Uterus (tissue), 4 donors: ENCODE results near the gene UGT1A4. TPM values are rescaled to one million over a fixed set of nuclear protein-coding genes. Genes with fewer than 3 reads are reported as not detected.

Experiments
- DNase-seq, 2 donors: peaks; one replicate each; pipeline ENCODE4 v3.0.0-alpha.2; 2019 to 2020
- H3K27ac ChIP-seq, 2 donors: fragments of 200-600 bp; sonication (generic); 1 replicate in 1 of 2; 2 replicates in 1 of 2; pipeline ENCODE4 v1.5.1; 2016 to 2018
- H3K27me3 ChIP-seq, 2 donors: fragments of 200-600 bp; sonication (generic); one replicate each; pipeline ENCODE4 v1.5.1; 2018 to 2019; ENCODE audit warnings: control low read depth in 1 of 2
- H3K36me3 ChIP-seq, 2 donors: fragments of 200-600 bp; sonication (generic); one replicate each; pipeline ENCODE4 v1.5.1; 2019; ENCODE audit warnings: control low read depth in 1 of 2
- H3K4me1 ChIP-seq, 2 donors: fragments of 200-600 bp; sonication (generic); one replicate each; pipeline ENCODE4 v1.5.1; 2018 to 2019; ENCODE audit warnings: control low read depth in 1 of 2
- H3K4me3 ChIP-seq, 2 donors: fragments of 200-600 bp; sonication (generic); 1 replicate in 1 of 2; 2 replicates in 1 of 2; pipeline ENCODE4 v1.5.1; 2018 to 2019; ENCODE audit warnings: mild to moderate bottlenecking in 1 of 2
- H3K9me3 ChIP-seq, 2 donors: fragments of 200-600 bp; sonication (generic); one replicate each; pipeline ENCODE4 v1.5.1; 2019; ENCODE audit warnings: control low read depth in 1 of 2
- CTCF ChIP-seq, 4 experiments: fragments of 200-600 bp in 2 of 4; fragments of 450-650 bp in 2 of 4; sonication (generic) in 2 of 4; IDR thresholded peaks; one replicate each; pipeline ENCODE4 v1.5.1; 2016 to 2019; ENCODE audit warnings: antibody characterized with exemption in 4 of 4, mild to moderate bottlenecking in 2 of 4, moderate library complexity in 1 of 4
- POLR2A ChIP-seq, 2 donors: fragments of 450-650 bp; IDR thresholded peaks; one replicate each; pipeline ENCODE4 v1.6.1; 2016; ENCODE audit warnings: antibody characterized with exemption in 2 of 2, mild to moderate bottlenecking in 1 of 2, moderate library complexity in 1 of 2
- intact Hi-C: fragments of 100-400 bp; cut with DNase I; formaldehyde crosslinking; loops from one replicate; pipeline ENCODE4 v1.15.1; 2023; ENCODE audit warnings: low total_unique reads
- total RNA-seq, 4 donors: library from RNA; depleted of rRNA in 3 of 4; stranded (reverse); fragments of >200 nt in 3 of 4; gene quantifications; one replicate each; pipeline versions ENCODE4 v1.1.0 to v1.2.4, GENCODE V29; 2014 to 2023
- donor health status: DM: yes; HTN: yes; CAD: no.

Gene UGT1A4
- total RNA-seq, 4 donors from 2014 or later = not detected

- no peaks in the 10 kb centered on the region for H3K4me1 ChIP-seq
- no peak for TF ChIP-seq CTCF (IDR thresholded peaks at IDR 0.05)
- no peak for TF ChIP-seq POLR2A (IDR thresholded peaks at IDR 0.05)
- H3K27me3 ChIP-seq = no peaks in the 10 kb centered on the region
- H3K4me3 ChIP-seq = no peak overlapping the region
- H3K27ac ChIP-seq = no peak overlapping the region
- intact Hi-C loops = no loop called here
- no peaks in the 10 kb centered on the region for H3K9me3 ChIP-seq
- no peak for DNase-seq
- H3K36me3 ChIP-seq = no peaks in the 10 kb centered on the region
Measured at GRCh38 chr2:233807215-233807865, 88.8 kb downstream of the UGT1A4 start.

- H3K4me3 ChIP-seq = no peak overlapping the region
- no peaks in the 10 kb centered on the region for H3K36me3 ChIP-seq
- H3K4me1 ChIP-seq = no peaks in the 10 kb centered on the region
- intact Hi-C loops = no loop called here
- TF ChIP-seq POLR2A (IDR thresholded peaks at IDR 0.05) (no peak), CTCF (IDR thresholded peaks at IDR 0.05) (no peak)
- no peaks in the 10 kb centered on the region for H3K27me3 ChIP-seq
- H3K27ac ChIP-seq = no peak overlapping the region
- no peak for DNase-seq
- no peaks in the 10 kb centered on the region for H3K9me3 ChIP-seq
Measured at GRCh38 chr2:233807966-233808935, 89.7 kb downstream of the UGT1A4 start.

- H3K4me1 ChIP-seq = no peaks in the 10 kb centered on the region
- H3K4me3 ChIP-seq = no peak overlapping the region
- DNase-seq = no peak
- H3K9me3 ChIP-seq = no peaks in the 10 kb centered on the region
- no peaks in the 10 kb centered on the region for H3K27me3 ChIP-seq
- H3K27ac ChIP-seq = no peak overlapping the region
- intact Hi-C loops = no loop called here
- no peaks in the 10 kb centered on the region for H3K36me3 ChIP-seq
- TF ChIP-seq CTCF (IDR thresholded peaks at IDR 0.05) = no peak
- TF ChIP-seq POLR2A (IDR thresholded peaks at IDR 0.05) = no peak
Measured at GRCh38 chr2:233810385-233810784, 91.8 kb downstream of the UGT1A4 start.

GRCh38 chr2:233811087-233811486 lies 92.6 kb downstream of the UGT1A4 start:
- no peaks in the 10 kb centered on the region for H3K27me3 ChIP-seq
- no peaks in the 10 kb centered on the region for H3K4me1 ChIP-seq
- DNase-seq = no peak
- intact Hi-C loops = no loop called here
- H3K4me3 ChIP-seq = no peak overlapping the region
- H3K36me3 ChIP-seq = no peaks in the 10 kb centered on the region
- H3K27ac ChIP-seq = no peak overlapping the region
- no peaks in the 10 kb centered on the region for H3K9me3 ChIP-seq
- TF ChIP-seq POLR2A (IDR thresholded peaks at IDR 0.05) = no peak
- TF ChIP-seq CTCF (IDR thresholded peaks at IDR 0.05) = no peak

- intact Hi-C loops = no loop called here
- DNase-seq = no peak
Measured at GRCh38 chr2:233811732-233812131, 93.2 kb downstream of the UGT1A4 start.

More at GRCh38 chr2:233811732-233812131, 93.2 kb downstream of the UGT1A4 start:
- Histone ChIP-seq H3K36me3 (no peaks in the 10 kb centered on the region), H3K9me3 (no peaks in the 10 kb centered on the region), H3K4me3 (no peak overlapping the region), H3K27ac (no peak overlapping the region), H3K4me1 (no peaks in the 10 kb centered on the region), H3K27me3 (no peaks in the 10 kb centered on the region)
- TF ChIP-seq CTCF (IDR thresholded peaks at IDR 0.05) (no peak), POLR2A (IDR thresholded peaks at IDR 0.05) (no peak)
